Measurements from ENCODE around the gene NSF.

- no peak for TF ChIP-seq CTCF (IDR thresholded peaks at IDR 0.05)
- TF ChIP-seq POLR2AphosphoS5 (IDR thresholded peaks at IDR 0.05; ENCODE audit: insufficient read depth in 1 of 2, low read depth in 1 of 2): no peak
- TF ChIP-seq POLR2A (IDR thresholded peaks at IDR 0.05): no peak
Measured at GRCh38 chr17:46744441-46744840, 154.0 kb downstream of the NSF start.
